ENCODE results near the gene BLM. TPM values are rescaled to one million over a fixed set of nuclear protein-coding genes. Genes with fewer than 3 reads are reported as not detected.

The BLM gene
- total RNA-seq, 2 donors from 2014 or later: 29.6 to 34.9 TPM

- DNase-seq: no peak
- Mint-ChIP-seq H3K4me3 (no peak overlapping the region), H3K27me3 (ENCODE audit: insufficient read depth) (no peaks in the 10 kb centered on the region), H3K4me1 (peaks cover 16% of the 10 kb centered on the region), H3K36me3 (ENCODE audit: low read depth) (peaks cover 27% of the 10 kb centered on the region), H3K9me3 (no peaks in the 10 kb centered on the region), H3K27ac (no peak overlapping the region)
- no peaks in the 10 kb centered on the region for H3K9me3 ChIP-seq (ENCODE audit: control insufficient read depth, low read length)
- no peaks in the 10 kb centered on the region for H3K27me3 ChIP-seq (ENCODE audit: control insufficient read depth, insufficient read depth, low read length, poor library complexity, severe bottlenecking)
- H3K4me1 ChIP-seq (ENCODE audit: control insufficient read depth, insufficient read depth, low read length): no peaks in the 10 kb centered on the region
- no peak overlapping the region for H3K9ac ChIP-seq (ENCODE audit: extremely low read depth, low read length, poor library complexity, severe bottlenecking)
- no peak overlapping the region for H3K27ac ChIP-seq (ENCODE audit: low read depth, low read length)
- H3K4me3 ChIP-seq (ENCODE audit: low read length): no peak overlapping the region
- WGBS, 2 experiments (ENCODE audit: insufficient coverage in 1 of 2, insufficient read length in 1 of 2): 92 to 100% methylated on average over 3 of the region's 3 CpGs
- peaks cover 39% of the 10 kb centered on the region for H3K36me3 ChIP-seq (ENCODE audit: control insufficient read depth, insufficient read depth, low read length)
- TF ChIP-seq, protein P1, sequence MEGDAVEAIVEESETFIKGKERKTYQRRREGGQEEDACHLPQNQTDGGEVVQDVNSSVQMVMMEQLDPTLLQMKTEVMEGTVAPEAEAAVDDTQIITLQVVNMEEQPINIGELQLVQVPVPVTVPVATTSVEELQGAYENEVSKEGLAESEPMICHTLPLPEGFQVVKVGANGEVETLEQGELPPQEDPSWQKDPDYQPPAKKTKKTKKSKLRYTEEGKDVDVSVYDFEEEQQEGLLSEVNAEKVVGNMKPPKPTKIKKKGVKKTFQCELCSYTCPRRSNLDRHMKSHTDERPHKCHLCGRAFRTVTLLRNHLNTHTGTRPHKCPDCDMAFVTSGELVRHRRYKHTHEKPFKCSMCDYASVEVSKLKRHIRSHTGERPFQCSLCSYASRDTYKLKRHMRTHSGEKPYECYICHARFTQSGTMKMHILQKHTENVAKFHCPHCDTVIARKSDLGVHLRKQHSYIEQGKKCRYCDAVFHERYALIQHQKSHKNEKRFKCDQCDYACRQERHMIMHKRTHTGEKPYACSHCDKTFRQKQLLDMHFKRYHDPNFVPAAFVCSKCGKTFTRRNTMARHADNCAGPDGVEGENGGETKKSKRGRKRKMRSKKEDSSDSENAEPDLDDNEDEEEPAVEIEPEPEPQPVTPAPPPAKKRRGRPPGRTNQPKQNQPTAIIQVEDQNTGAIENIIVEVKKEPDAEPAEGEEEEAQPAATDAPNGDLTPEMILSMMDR (conservative IDR thresholded peaks at IDR 0.05): no peak
Observed at GRCh38 chr15:90765966-90766365, 48.8 kb downstream of the BLM start.

- 93 to 99% methylated on average over 6 to 10 of the region's 10 CpGs for WGBS, 2 experiments (ENCODE audit: insufficient coverage in 1 of 2, insufficient read length in 1 of 2)
- Mint-ChIP-seq H3K27ac (no peak overlapping the region), H3K4me1 (no peaks in the 10 kb centered on the region), H3K9me3 (no peaks in the 10 kb centered on the region), H3K27me3 (ENCODE audit: insufficient read depth) (no peaks in the 10 kb centered on the region), H3K36me3 (ENCODE audit: low read depth) (peaks cover 34% of the 10 kb centered on the region), H3K4me3 (no peak overlapping the region)
- TF ChIP-seq, protein P1 (conservative IDR thresholded peaks at IDR 0.05): no peak
- no peaks in the 10 kb centered on the region for H3K4me1 ChIP-seq (ENCODE audit: control insufficient read depth, insufficient read depth, low read length)
- DNase-seq: no peak
- no peak overlapping the region for H3K4me3 ChIP-seq (ENCODE audit: low read length)
- H3K9ac ChIP-seq (ENCODE audit: extremely low read depth, low read length, poor library complexity, severe bottlenecking): no peak overlapping the region
- no peaks in the 10 kb centered on the region for H3K9me3 ChIP-seq (ENCODE audit: control insufficient read depth, low read length)
- no peak overlapping the region for H3K27ac ChIP-seq (ENCODE audit: low read depth, low read length)
- H3K36me3 ChIP-seq (ENCODE audit: control insufficient read depth, insufficient read depth, low read length): peaks cover 36% of the 10 kb centered on the region
- H3K27me3 ChIP-seq (ENCODE audit: control insufficient read depth, insufficient read depth, low read length, poor library complexity, severe bottlenecking): no peaks in the 10 kb centered on the region
Observed at GRCh38 chr15:90769375-90769774, 52.2 kb downstream of the BLM start.

- H3K36me3 ChIP-seq (ENCODE audit: control insufficient read depth, insufficient read depth, low read length): peaks cover 30% of the 10 kb centered on the region
- 90 to 100% methylated on average over 1 of the region's 1 CpG for WGBS, 2 experiments (ENCODE audit: insufficient coverage in 1 of 2, insufficient read length in 1 of 2)
- no peak overlapping the region for H3K27ac ChIP-seq (ENCODE audit: low read depth, low read length)
- no peaks in the 10 kb centered on the region for H3K27me3 ChIP-seq (ENCODE audit: control insufficient read depth, insufficient read depth, low read length, poor library complexity, severe bottlenecking)
- H3K9ac ChIP-seq (ENCODE audit: extremely low read depth, low read length, poor library complexity, severe bottlenecking): no peak overlapping the region
- no peaks in the 10 kb centered on the region for H3K27me3 Mint-ChIP-seq (ENCODE audit: insufficient read depth)
- TF ChIP-seq, protein P1 (conservative IDR thresholded peaks at IDR 0.05): no peak
- no peaks in the 10 kb centered on the region for H3K9me3 Mint-ChIP-seq
- H3K4me3 ChIP-seq (ENCODE audit: low read length): no peak overlapping the region
- no peak for DNase-seq
- no peaks in the 10 kb centered on the region for H3K4me1 ChIP-seq (ENCODE audit: control insufficient read depth, insufficient read depth, low read length)
- no peaks in the 10 kb centered on the region for H3K9me3 ChIP-seq (ENCODE audit: control insufficient read depth, low read length)
- H3K4me3 Mint-ChIP-seq: no peak overlapping the region
- H3K4me1 Mint-ChIP-seq: no peaks in the 10 kb centered on the region
- H3K27ac Mint-ChIP-seq: no peak overlapping the region
- H3K36me3 Mint-ChIP-seq (ENCODE audit: low read depth): peaks cover 48% of the 10 kb centered on the region
Observed at GRCh38 chr15:90773485-90773884, 56.3 kb downstream of the BLM start.

Measured in endodermal cell (in vitro differentiated cells).